ENCODE data around the gene YIPF7.

DNA sequence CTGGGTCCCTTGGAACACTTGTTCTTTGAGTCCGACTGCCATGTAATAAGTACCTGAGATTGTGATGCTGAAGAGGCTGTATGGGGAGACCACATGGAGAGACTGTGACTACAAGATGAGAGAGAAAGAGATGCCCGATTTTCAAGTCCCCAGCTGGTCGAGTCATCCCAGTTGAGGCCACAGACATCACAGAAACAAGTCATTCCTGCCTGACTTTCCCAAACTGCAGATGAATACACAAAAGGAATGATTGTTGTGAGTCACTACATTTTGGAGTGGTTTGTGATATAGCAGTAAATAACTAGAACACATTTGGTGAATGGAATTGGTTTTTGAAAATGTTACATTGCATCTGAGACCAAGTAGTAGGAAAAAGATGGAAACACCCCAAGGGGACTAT is 9.0 kb upstream of the YIPF7 start:
- TF ChIP-seq EP300 (IDR thresholded peaks at IDR 0.05) (no peak), CTCF (IDR thresholded peaks at IDR 0.05) (no peak)
